ENCODE results near the gene LRRK1.

Gene LRRK1

GRCh38 chr15:100891307-100892012 lies 27.7 kb upstream of the LRRK1 start:
- ATAC-seq: no peak

- ATAC-seq: no peak
Measured at GRCh38 chr15:100892013-100892355, 27.2 kb upstream of the LRRK1 start.

- no peak for ATAC-seq
Measured at GRCh38 chr15:100893261-100893963, 25.7 kb upstream of the LRRK1 start.

- ATAC-seq: no peak
Measured at GRCh38 chr15:100893964-100894295, 25.2 kb upstream of the LRRK1 start.

- ATAC-seq: no peak
Measured at GRCh38 chr15:100895721-100896120, 23.4 kb upstream of the LRRK1 start.

- ATAC-seq: no peak
Measured at GRCh38 chr15:100897221-100898151, 21.7 kb upstream of the LRRK1 start.

- ATAC-seq: no peak
Measured at GRCh38 chr15:100898152-100898490, 21.0 kb upstream of the LRRK1 start.

GRCh38 chr15:100898661-100899462 lies 20.3 kb upstream of the LRRK1 start:
- no peak for ATAC-seq

GRCh38 chr15:100899601-100900000 lies 19.6 kb upstream of the LRRK1 start:
- ATAC-seq: no peak

GRCh38 chr15:100900136-100900794 lies 18.9 kb upstream of the LRRK1 start:
- no peak for ATAC-seq

GRCh38 chr15:100900795-100901169 lies 18.4 kb upstream of the LRRK1 start:
- no peak for ATAC-seq

- ATAC-seq: no peak
Measured at GRCh38 chr15:100901296-100901695, 17.9 kb upstream of the LRRK1 start.

GRCh38 chr15:100901702-100902435 lies 17.3 kb upstream of the LRRK1 start:
- no peak for ATAC-seq

- no peak for ATAC-seq
Measured at GRCh38 chr15:100902436-100903167, 16.6 kb upstream of the LRRK1 start.

GRCh38 chr15:100903168-100903554 lies 16.0 kb upstream of the LRRK1 start:
- no peak for ATAC-seq

- ATAC-seq: no peak
Measured at GRCh38 chr15:100905850-100906249, 13.3 kb upstream of the LRRK1 start.

GRCh38 chr15:100908466-100908865 lies 10.7 kb upstream of the LRRK1 start:
- no peak for ATAC-seq

GRCh38 chr15:100909565-100909964 lies 9.6 kb upstream of the LRRK1 start:
- no peak for ATAC-seq

GRCh38 chr15:100909989-100910955 lies 8.9 kb upstream of the LRRK1 start:
- ATAC-seq: no peak

GRCh38 chr15:100911086-100911485 lies 8.1 kb upstream of the LRRK1 start:
- ATAC-seq: no peak
